DND-41 (cell line): Measurements from ENCODE around the gene PLEKHD1.

Experiments
- ATAC-seq: fragments of 200-7000 bp; cut with Tn5 transposase; 3 replicates; pipeline ENCODE4 v1.9.1; 2021; ENCODE audit warnings: low read depth; ENCODE audit not compliant: insufficient read depth
- DNase-seq: peaks from one replicate; pipeline ENCODE4 v3.0.0-alpha.2; 2020
- H2AFZ ChIP-seq: 2 replicates; pipeline ENCODE4 v1.6.0; 2012; ENCODE audit warnings: low read depth, low read length
- H3K27ac ChIP-seq: 2 replicates; pipeline ENCODE4 v1.5.1; 2012; ENCODE audit warnings: low read length, inconsistent platforms
- H3K27me3 ChIP-seq: fragments of 200-600 bp; sonication (generic); 2 replicates; pipeline ENCODE4 v1.6.0; 2012; ENCODE audit warnings: low read length, mild to moderate bottlenecking, inconsistent platforms; ENCODE audit not compliant: insufficient read depth, poor library complexity
- H3K36me3 ChIP-seq: 2 replicates; pipeline ENCODE4 v1.5.1; 2012; ENCODE audit warnings: low read length, inconsistent platforms; ENCODE audit not compliant: insufficient read depth
- H3K4me1 ChIP-seq: 2 replicates; pipeline ENCODE4 v1.5.1; 2012; ENCODE audit warnings: mild to moderate bottlenecking, low read length; ENCODE audit not compliant: insufficient read depth
- H3K4me2 ChIP-seq: 2 replicates; pipeline ENCODE4 v1.6.0; 2012; ENCODE audit warnings: mild to moderate bottlenecking, moderate library complexity, low read length, inconsistent platforms; ENCODE audit not compliant: insufficient read depth
- H3K4me3 ChIP-seq, 2 experiments: fragments of 200-600 bp in 1 of 2; shearing (Covaris generic) in 1 of 2; 2 replicates each; pipeline ENCODE4 v1.5.1; 2012 to 2016; ENCODE audit warnings: inconsistent platforms in 2 of 2, low read length in 2 of 2, mild to moderate bottlenecking in 2 of 2, low read depth in 1 of 2, moderate library complexity in 1 of 2
- H3K79me2 ChIP-seq: 2 replicates; pipeline ENCODE4 v1.6.0; 2012; ENCODE audit warnings: low read length, inconsistent platforms; ENCODE audit not compliant: insufficient read depth
- H3K9ac ChIP-seq: 2 replicates; pipeline ENCODE4 v1.6.0; 2012; ENCODE audit warnings: low read depth, mild to moderate bottlenecking, inconsistent platforms, low read length, moderate library complexity
- H3K9me3 ChIP-seq: 2 replicates; pipeline ENCODE4 v1.5.1; 2012; ENCODE audit warnings: low read length, moderate library complexity, mild to moderate bottlenecking, inconsistent platforms; ENCODE audit not compliant: insufficient read depth, severe bottlenecking
- H4K20me1 ChIP-seq: 2 replicates; pipeline ENCODE4 v1.6.0; 2012; ENCODE audit warnings: low read length; ENCODE audit not compliant: insufficient read depth
- CTCF ChIP-seq: IDR thresholded peaks from 2 replicates; pipeline ENCODE4 v1.5.1; 2012; ENCODE audit warnings: borderline replicate concordance, low read length, moderate library complexity, mild to moderate bottlenecking; ENCODE audit not compliant: poor library complexity, severe bottlenecking; ENCODE audit errors: extremely low read depth
- EZH2 ChIP-seq: IDR thresholded peaks from 3 replicates; pipeline ENCODE4 v1.6.1; 2012; ENCODE audit warnings: borderline replicate concordance, low read depth, mild to moderate bottlenecking, moderate library complexity, low read length, inconsistent platforms; ENCODE audit not compliant: severe bottlenecking

The PLEKHD1 gene

GRCh38 chr14:69490219-69490918 lies 5.8 kb downstream of the PLEKHD1 start:
- ATAC-seq (no peak), DNase-seq (no peak)
- no peak overlapping the region for H3K4me3 ChIP-seq
- H3K4me1 ChIP-seq, result no peaks in the 10 kb centered on the region
- no peak overlapping the region for H3K4me2 ChIP-seq
- no peak overlapping the region for H2AFZ ChIP-seq
- no peaks in the 10 kb centered on the region for H3K36me3 ChIP-seq
- H3K9me3 ChIP-seq, result no peaks in the 10 kb centered on the region
- no peaks in the 10 kb centered on the region for H3K79me2 ChIP-seq
- H3K27ac ChIP-seq, result no peak overlapping the region
- H4K20me1 ChIP-seq, result no peaks in the 10 kb centered on the region
- no peak overlapping the region for H3K9ac ChIP-seq
- peaks cover 2% of the 10 kb centered on the region for H3K27me3 ChIP-seq
- no peak for TF ChIP-seq CTCF
- no peak for TF ChIP-seq EZH2

- H3K79me2 ChIP-seq, result no peaks in the 10 kb centered on the region
These were observed 6.7 kb downstream of the PLEKHD1 start for GRCh38 chr14:69491193-69491592.

GRCh38 chr14:69493038-69493437 lies 8.5 kb downstream of the PLEKHD1 start:
- no peak overlapping the region for H3K27ac ChIP-seq
- no peak overlapping the region for H3K4me3 ChIP-seq
- H2AFZ ChIP-seq, result no peak overlapping the region
- H3K9ac ChIP-seq, result no peak overlapping the region
- peaks cover 2% of the 10 kb centered on the region for H3K27me3 ChIP-seq
- no peaks in the 10 kb centered on the region for H4K20me1 ChIP-seq
- H3K4me2 ChIP-seq, result no peak overlapping the region
- DNase-seq (no peak), ATAC-seq (no peak)
- no peaks in the 10 kb centered on the region for H3K4me1 ChIP-seq
- no peaks in the 10 kb centered on the region for H3K36me3 ChIP-seq
- H3K79me2 ChIP-seq, result no peaks in the 10 kb centered on the region
- no peak for TF ChIP-seq EZH2
- TF ChIP-seq CTCF, result no peak
- no peaks in the 10 kb centered on the region for H3K9me3 ChIP-seq

More at GRCh38 chr14:69491193-69491592, 6.7 kb downstream of the PLEKHD1 start:
- TF ChIP-seq CTCF (no peak), EZH2 (no peak)
- no peak for DNase-seq
- Histone ChIP-seq H3K4me1 (no peaks in the 10 kb centered on the region), H3K36me3 (no peaks in the 10 kb centered on the region), H3K27ac (no peak overlapping the region), H3K9me3 (no peaks in the 10 kb centered on the region), H3K4me3 (no peak overlapping the region), H2AFZ (no peak overlapping the region), H3K4me2 (no peak overlapping the region), H4K20me1 (no peaks in the 10 kb centered on the region), H3K27me3 (peaks cover 2% of the 10 kb centered on the region), H3K9ac (no peak overlapping the region)
- no peak for ATAC-seq

GRCh38 chr14:69493791-69494190 lies 9.3 kb downstream of the PLEKHD1 start:
- DNase-seq, result no peak
- H4K20me1 ChIP-seq, result no peaks in the 10 kb centered on the region
- no peak overlapping the region for H3K4me2 ChIP-seq
- no peaks in the 10 kb centered on the region for H3K4me1 ChIP-seq
- H3K36me3 ChIP-seq, result no peaks in the 10 kb centered on the region
- no peaks in the 10 kb centered on the region for H3K9me3 ChIP-seq
- no peaks in the 10 kb centered on the region for H3K79me2 ChIP-seq
- peaks cover 2% of the 10 kb centered on the region for H3K27me3 ChIP-seq
- H3K27ac ChIP-seq, result no peak overlapping the region
- ATAC-seq, result no peak
- H2AFZ ChIP-seq, result no peak overlapping the region
- H3K9ac ChIP-seq, result no peak overlapping the region
- TF ChIP-seq CTCF (no peak), EZH2 (no peak)
- H3K4me3 ChIP-seq, result no peak overlapping the region
